ENCODE data around the gene OAS3.

Gene OAS3

GRCh38 chr12:112962561-112962960 is 24.3 kb downstream of the OAS3 start:
- DNase-seq, result no peak

DNA sequence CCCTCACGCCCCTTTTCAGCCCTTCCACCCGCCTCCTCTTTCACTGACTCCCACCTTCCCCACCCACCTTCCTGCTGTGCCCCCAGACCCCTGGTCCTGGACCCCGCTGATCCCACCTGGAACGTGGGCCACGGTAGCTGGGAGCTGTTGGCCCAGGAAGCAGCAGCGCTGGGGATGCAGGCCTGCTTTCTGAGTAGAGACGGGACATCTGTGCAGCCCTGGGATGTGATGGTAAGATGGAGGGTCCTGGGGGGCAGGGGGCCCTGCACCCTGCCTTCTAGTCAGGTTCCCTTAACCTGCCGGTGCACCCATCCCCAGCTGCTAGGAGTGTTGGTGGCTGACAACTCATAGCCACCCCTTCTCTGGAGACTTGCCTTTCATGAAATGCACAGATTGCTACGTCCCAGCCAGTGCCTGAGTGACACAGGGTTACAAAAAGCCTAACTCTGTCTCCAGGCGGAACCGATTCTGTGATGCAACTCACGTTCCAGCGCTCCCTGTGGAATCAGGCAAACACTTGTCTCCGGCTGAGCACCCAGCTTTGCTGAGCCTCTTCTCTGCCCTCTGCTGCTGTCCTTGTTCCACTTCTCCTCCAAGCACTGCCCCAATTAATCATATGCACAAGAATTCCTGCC is 25.1 kb downstream of the OAS3 start:
- DNase-seq, result no peak

- no peak for DNase-seq
Observed at GRCh38 chr12:112964067-112964670, 25.9 kb downstream of the OAS3 start.

DNA sequence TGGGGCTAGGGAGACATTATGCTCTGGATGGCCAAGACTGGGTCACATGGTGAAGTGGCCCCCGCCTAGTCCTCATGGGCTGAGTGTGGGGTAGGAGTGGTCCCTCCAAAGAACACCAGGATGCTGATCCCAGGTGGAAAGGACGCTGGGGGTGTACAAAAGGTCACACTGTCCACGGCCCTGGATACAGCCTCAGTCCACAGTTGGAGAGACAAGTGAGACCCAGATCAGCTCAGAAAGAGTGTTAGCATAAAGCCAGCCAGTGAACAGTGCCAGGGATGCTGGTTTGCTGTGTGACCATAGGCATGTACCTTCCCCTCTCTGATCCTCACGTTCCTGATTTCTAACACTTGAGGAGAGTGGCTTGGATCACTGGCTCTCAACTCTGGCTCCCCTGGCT is 26.6 kb downstream of the OAS3 start:
- DNase-seq, result no peak

DNA sequence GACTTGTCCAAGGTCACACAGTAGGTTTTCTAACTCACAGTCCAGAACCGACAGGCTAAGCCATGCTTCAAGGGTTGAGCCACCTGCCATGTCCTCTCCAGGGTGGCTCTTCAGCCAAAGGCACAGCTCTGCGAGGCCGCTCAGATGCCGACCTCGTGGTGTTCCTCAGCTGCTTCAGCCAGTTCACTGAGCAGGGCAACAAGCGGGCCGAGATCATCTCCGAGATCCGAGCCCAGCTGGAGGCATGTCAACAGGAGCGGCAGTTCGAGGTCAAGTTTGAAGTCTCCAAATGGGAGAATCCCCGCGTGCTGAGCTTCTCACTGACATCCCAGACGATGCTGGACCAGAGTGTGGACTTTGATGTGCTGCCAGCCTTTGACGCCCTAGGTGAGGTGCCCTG is 27.4 kb downstream of the OAS3 start:
- DNase-seq, result no peak

GRCh38 chr12:112967306-112967705 is 29.0 kb downstream of the OAS3 start:
- DNase-seq, result no peak

DNA sequence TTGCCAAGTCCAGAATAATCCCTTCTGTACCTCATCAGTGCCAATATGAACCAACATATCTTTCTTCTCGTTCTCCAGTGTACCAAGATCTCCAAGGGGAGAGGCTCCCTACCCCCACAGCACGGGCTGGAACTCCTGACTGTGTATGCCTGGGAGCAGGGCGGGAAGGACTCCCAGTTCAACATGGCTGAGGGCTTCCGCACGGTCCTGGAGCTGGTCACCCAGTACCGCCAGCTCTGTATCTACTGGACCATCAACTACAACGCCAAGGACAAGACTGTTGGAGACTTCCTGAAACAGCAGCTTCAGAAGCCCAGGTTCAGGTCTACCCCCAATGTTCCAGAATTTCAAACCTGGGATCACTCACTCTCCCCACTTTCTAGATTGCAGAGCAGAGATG is 29.6 kb downstream of the OAS3 start:
- no peak for DNase-seq

DNA sequence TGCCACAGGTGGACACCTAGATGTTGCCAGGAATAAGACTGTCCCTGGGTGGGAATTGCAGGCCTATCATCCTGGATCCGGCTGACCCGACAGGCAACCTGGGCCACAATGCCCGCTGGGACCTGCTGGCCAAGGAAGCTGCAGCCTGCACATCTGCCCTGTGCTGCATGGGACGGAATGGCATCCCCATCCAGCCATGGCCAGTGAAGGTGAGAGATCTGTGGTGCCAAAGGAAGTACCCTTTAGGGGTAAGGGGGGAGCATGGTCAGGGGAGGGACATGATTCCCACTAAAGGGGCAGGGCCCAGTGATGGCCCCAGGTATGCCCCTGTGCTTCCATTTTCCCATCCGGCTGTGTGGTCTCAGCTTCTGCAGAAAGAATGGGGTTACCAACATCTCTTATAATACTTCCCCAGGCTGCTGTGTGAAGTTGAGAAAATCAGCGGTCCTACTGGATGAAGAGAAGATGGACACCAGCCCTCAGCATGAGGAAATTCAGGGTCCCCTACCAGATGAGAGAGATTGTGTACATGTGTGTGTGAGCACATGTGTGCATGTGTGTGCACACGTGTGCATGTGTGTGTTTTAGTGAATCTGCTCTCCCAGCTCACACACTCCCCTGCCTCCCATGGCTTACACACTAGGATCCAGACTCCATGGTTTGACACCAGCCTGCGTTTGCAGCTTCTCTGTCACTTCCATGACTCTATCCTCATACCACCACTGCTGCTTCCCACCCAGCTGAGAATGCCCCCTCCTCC is 31.5 kb downstream of the OAS3 start:
- DNase-seq, result no peak

GRCh38 chr12:112970391-112970790 is 32.1 kb downstream of the OAS3 start:
- DNase-seq, result no peak

DNA sequence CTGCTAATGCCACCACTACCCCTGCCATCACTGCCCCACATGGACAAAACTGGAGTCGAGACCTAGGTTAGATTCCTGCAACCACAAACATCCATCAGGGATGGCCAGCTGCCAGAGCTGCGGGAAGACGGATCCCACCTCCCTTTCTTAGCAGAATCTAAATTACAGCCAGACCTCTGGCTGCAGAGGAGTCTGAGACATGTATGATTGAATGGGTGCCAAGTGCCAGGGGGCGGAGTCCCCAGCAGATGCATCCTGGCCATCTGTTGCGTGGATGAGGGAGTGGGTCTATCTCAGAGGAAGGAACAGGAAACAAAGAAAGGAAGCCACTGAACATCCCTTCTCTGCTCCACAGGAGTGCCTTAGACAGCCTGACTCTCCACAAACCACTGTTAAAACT is 33.0 kb downstream of the OAS3 start:
- no peak for DNase-seq

GRCh38 chr12:112973011-112973735 is 34.9 kb downstream of the OAS3 start:
- no peak for DNase-seq

- no peak for DNase-seq
Observed at GRCh38 chr12:112973818-112974231, 35.6 kb downstream of the OAS3 start.

DNA sequence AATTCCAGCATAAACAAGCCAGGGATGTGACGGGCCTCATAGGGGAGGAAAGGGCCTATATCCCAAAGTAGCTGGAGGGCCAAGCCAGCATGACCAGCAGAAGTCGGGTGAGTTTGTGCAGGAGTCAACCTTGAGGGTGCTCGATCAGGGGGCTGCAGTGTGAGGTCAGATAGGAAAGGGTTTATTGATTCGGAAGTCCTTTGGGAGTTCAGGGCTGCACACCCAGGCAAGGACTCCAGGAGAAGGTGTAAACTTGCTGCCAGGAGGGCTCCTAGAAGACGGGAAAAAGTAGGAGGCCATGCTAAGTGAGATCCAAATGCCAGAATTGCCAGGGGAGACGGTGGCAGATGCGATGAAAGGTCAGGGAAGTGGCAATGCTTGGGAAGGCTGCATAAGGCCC is 36.6 kb downstream of the OAS3 start:
- no peak for DNase-seq

- no peak for DNase-seq
Observed at GRCh38 chr12:112977139-112977538, 38.9 kb downstream of the OAS3 start.

- no peak for DNase-seq
Observed at GRCh38 chr12:112977641-112978040, 39.4 kb downstream of the OAS3 start.

DNA sequence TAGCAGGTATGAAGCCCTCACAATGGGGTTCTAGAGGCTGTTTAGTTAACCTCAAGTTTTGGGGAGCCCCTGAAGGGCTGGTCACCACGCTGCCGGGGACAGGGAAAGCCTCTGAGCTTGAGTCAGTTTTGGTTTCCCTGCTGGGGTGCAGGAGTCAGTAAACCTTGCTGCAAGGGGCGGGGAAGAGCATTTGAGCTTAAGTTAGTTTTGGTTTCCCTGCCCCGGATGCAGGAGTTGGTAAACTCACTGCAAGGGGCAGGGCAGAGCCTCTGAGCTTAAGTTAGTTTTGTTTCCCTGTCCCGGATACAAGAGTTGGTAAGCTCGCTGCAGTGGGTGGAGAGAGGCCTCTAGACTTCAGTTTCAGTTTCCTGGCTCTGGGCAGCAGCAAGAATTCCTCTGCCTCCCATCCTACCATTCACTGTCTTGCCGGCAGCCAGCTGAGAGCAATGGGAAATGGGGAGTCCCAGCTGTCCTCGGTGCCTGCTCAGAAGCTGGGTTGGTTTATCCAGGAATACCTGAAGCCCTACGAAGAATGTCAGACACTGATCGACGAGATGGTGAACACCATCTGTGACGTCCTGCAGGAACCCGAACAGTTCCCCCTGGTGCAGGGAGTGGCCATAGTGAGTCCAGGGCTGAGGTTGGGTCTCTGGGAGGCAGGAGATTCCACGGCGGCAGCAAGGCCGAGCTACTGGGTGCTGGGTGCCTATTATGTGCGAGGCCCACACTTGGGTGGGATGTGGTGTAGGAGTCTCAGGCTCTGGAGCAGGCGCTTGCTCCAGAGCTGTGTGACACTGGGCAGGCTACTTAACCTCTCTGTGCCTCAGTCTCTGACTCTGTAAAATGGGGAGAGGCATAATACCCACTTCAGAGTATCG is 40.1 kb downstream of the OAS3 start, which contains the start of gene OAS2:
Gene OAS2, plus strand, starts transcription at position 357 of the 878 bp plus-strand sequence. Its CDS starts 90 bp downstream, at position 447.
- DNase-seq, result peak; percentile 65

DNA sequence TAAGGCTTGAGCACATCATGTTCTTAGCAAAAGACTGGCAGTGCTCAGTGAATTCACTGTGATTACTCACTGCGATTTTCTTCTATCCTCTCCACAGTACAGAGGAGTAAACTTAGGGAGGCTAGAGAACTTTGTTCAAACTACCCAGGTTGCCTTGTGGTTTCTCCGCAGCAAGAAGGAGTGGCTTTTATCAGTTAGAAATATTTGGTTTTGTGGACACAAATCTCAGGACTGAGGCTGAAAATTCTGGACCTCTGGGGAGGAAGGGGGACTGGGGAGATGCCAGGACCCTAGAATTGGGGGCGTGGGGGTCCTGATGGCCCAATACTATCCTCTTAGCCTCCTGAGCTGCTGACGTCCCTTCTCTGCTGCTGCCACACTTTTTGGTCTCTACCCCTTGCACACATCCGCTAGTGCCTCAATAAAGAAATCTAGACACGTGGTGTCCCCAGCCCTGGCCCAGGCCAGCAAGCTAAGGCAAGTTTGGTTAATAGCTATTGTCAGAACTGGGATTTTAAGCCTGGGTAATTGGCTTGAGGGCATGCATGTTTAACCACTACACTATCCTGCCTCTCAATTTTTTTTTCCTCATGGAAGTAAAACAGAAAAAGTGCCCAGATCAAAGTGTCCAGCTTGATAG is 40.9 kb downstream of the OAS3 start:
- DNase-seq, result peak; percentile 31

GRCh38 chr12:112980491-112981158 is 42.4 kb downstream of the OAS3 start:
- no peak for DNase-seq

- DNase-seq, result no peak
Observed at GRCh38 chr12:112985642-112986290, 47.5 kb downstream of the OAS3 start.

DNA sequence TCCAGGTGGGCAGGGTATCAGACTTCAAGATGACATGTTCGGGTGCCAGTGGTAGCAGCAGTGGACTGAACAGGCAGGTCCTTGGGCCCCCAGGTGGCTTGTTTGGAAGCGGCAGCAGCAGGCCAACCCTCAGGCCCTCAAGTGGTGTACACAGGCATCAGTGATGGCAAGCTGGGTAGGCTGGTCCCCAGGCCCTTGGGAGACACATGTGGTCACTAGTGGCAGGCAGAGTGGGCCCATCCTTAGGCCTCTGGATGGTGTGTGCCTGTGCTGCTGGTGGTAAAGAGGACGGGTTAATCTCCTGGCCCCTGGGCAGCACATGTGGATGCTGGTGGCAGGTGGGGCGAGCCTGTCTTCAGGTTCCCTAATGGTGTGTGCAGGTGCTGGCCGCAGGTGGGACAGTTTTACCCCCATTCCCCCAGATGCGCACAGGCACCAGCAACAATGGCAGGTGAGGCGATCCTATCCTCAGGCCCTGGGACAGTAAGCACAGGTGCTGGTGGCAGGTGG is 48.1 kb downstream of the OAS3 start:
- no peak for DNase-seq

DNA sequence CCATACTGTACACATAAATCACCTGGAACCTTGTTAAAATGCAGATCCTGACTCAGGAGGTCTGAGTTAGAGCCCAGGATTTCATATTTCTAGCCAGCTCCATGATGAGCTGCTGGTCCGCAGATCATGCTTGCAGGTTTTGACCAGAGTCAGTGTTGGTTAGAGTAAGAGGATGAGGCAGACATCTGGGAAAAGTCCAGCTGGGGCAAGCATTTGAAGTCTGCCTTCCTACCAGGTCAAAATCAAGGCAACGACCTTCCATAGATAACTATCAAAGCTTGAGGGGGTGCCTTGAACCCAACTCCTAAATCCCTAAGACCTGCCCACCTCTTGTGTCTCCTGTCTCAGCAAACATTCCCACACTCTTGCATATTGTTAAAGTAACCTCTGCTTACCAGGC is 49.3 kb downstream of the OAS3 start:
- no peak for DNase-seq

Data from activated T-cell treated with anti-CD3 and anti-CD28 coated beads, Interleukin-2, amount 50 U/mL, for 1 hour (primary cell).